Central memory CD8-positive, alpha-beta T cell (primary cell): Measurements from ENCODE around the gene PSMA6.
A peak's percentile ranks its signal among the peaks of the same experiment; 100 is the strongest.

Experiments used
- ATAC-seq: fragments of 150-1000 bp; cut with Tn5 transposase; replicated peaks from 2 replicates; pipeline ENCODE4 v1.10.0; 2022; ENCODE audit warnings: mild to moderate bottlenecking, moderate FRiP score, moderate number of reproducible peaks; ENCODE audit not compliant: poor library complexity, severe bottlenecking; ENCODE audit errors: extremely low read depth
- DNase-seq, 2 donors: peaks; one replicate each; pipeline ENCODE4 v3.0.0; 2021; ENCODE audit warnings: low spot score in 2 of 2
- H3K27ac Mint-ChIP-seq: one replicate; pipeline ENCODE4 v1.8.0; 2022; ENCODE audit warnings: low read depth, mild to moderate bottlenecking, moderate library complexity, mixed read lengths
- H3K27me3 Mint-ChIP-seq: one replicate; pipeline ENCODE4 v1.8.0; 2022; ENCODE audit warnings: mixed read lengths
- H3K36me3 Mint-ChIP-seq: one replicate; pipeline ENCODE4 v1.8.0; 2022; ENCODE audit warnings: mild to moderate bottlenecking, moderate library complexity, mixed read lengths; ENCODE audit not compliant: insufficient read depth
- H3K4me1 Mint-ChIP-seq: one replicate; pipeline ENCODE4 v1.8.0; 2022; ENCODE audit warnings: mixed read lengths
- H3K4me3 Mint-ChIP-seq: one replicate; pipeline ENCODE4 v1.8.0; 2022; ENCODE audit warnings: mild to moderate bottlenecking, moderate library complexity, mixed read lengths
- H3K9me3 Mint-ChIP-seq: one replicate; pipeline ENCODE4 v1.8.0; 2022; ENCODE audit warnings: mixed read lengths

The PSMA6 gene

GRCh38 chr14:35303149-35303935 is 11.2 kb downstream of the PSMA6 start:
- DNase-seq (no peak), ATAC-seq (no peak)
- Mint-ChIP-seq H3K27ac (peak overlapping the region; percentile 67), H3K36me3 (peaks cover 20% of the 10 kb centered on the region), H3K4me3 (peak overlapping the region; percentile 32), H3K9me3 (no peaks in the 10 kb centered on the region), H3K4me1 (peaks cover 45% of the 10 kb centered on the region), H3K27me3 (no peaks in the 10 kb centered on the region)

GRCh38 chr14:35304812-35305462 is 12.8 kb downstream of the PSMA6 start:
- DNase-seq (no peak), ATAC-seq (no peak)
- Mint-ChIP-seq H3K36me3 (peaks cover 34% of the 10 kb centered on the region), H3K9me3 (no peaks in the 10 kb centered on the region), H3K4me1 (peaks cover 38% of the 10 kb centered on the region), H3K27ac (no peak overlapping the region), H3K4me3 (no peak overlapping the region), H3K27me3 (no peaks in the 10 kb centered on the region)

- ATAC-seq (no peak), DNase-seq (no peak)
- H3K27ac Mint-ChIP-seq: peak overlapping the region; percentile 49
- H3K9me3 Mint-ChIP-seq: no peaks in the 10 kb centered on the region
- H3K27me3 Mint-ChIP-seq: no peaks in the 10 kb centered on the region
- H3K4me1 Mint-ChIP-seq: peaks cover 31% of the 10 kb centered on the region
- H3K4me3 Mint-ChIP-seq: no peak overlapping the region
- H3K36me3 Mint-ChIP-seq: peaks cover 41% of the 10 kb centered on the region
These were observed 13.5 kb downstream of the PSMA6 start for GRCh38 chr14:35305633-35306032.

- Mint-ChIP-seq H3K4me1 (peaks cover 26% of the 10 kb centered on the region), H3K4me3 (no peak overlapping the region), H3K27ac (peak overlapping the region; percentile 49), H3K27me3 (no peaks in the 10 kb centered on the region), H3K36me3 (peaks cover 44% of the 10 kb centered on the region), H3K9me3 (no peaks in the 10 kb centered on the region)
- no peak for DNase-seq
- no peak for ATAC-seq
These were observed 13.9 kb downstream of the PSMA6 start for GRCh38 chr14:35306114-35306513.

GRCh38 chr14:35317820-35318219 is 25.6 kb downstream of the PSMA6 start:
- Mint-ChIP-seq H3K27ac (no peak overlapping the region), H3K4me1 (no peaks in the 10 kb centered on the region), H3K9me3 (no peaks in the 10 kb centered on the region), H3K27me3 (no peaks in the 10 kb centered on the region), H3K4me3 (no peak overlapping the region), H3K36me3 (peaks cover 42% of the 10 kb centered on the region)
- DNase-seq: no peak
- ATAC-seq: no peak

- no peak overlapping the region for H3K27ac Mint-ChIP-seq
- no peak for ATAC-seq
These were observed 27.3 kb downstream of the PSMA6 start for GRCh38 chr14:35319509-35319908.

GRCh38 chr14:35320472-35320871 is 28.3 kb downstream of the PSMA6 start:
- H3K27me3 Mint-ChIP-seq: no peaks in the 10 kb centered on the region
- no peaks in the 10 kb centered on the region for H3K9me3 Mint-ChIP-seq
- ATAC-seq (no peak), DNase-seq (no peak)
- no peaks in the 10 kb centered on the region for H3K4me1 Mint-ChIP-seq
- H3K27ac Mint-ChIP-seq: no peak overlapping the region
- H3K36me3 Mint-ChIP-seq: peaks cover 22% of the 10 kb centered on the region
- no peak overlapping the region for H3K4me3 Mint-ChIP-seq

More at GRCh38 chr14:35319509-35319908, 27.3 kb downstream of the PSMA6 start:
- Mint-ChIP-seq H3K4me3 (no peak overlapping the region), H3K4me1 (no peaks in the 10 kb centered on the region), H3K36me3 (peaks cover 31% of the 10 kb centered on the region), H3K27me3 (no peaks in the 10 kb centered on the region), H3K9me3 (no peaks in the 10 kb centered on the region)
- DNase-seq: no peak

- no peak overlapping the region for H3K27ac Mint-ChIP-seq
- no peaks in the 10 kb centered on the region for H3K9me3 Mint-ChIP-seq
- no peaks in the 10 kb centered on the region for H3K4me1 Mint-ChIP-seq
- peaks cover 2% of the 10 kb centered on the region for H3K36me3 Mint-ChIP-seq
- H3K27me3 Mint-ChIP-seq: no peaks in the 10 kb centered on the region
- no peak for ATAC-seq
- H3K4me3 Mint-ChIP-seq: no peak overlapping the region
- DNase-seq: no peak
These were observed 34.2 kb downstream of the PSMA6 start for GRCh38 chr14:35326375-35326774.

- Mint-ChIP-seq H3K4me3 (no peak overlapping the region), H3K4me1 (peaks cover 27% of the 10 kb centered on the region), H3K27me3 (no peaks in the 10 kb centered on the region), H3K36me3 (peaks cover 3% of the 10 kb centered on the region), H3K9me3 (no peaks in the 10 kb centered on the region), H3K27ac (peak overlapping the region; percentile 87)
- ATAC-seq: no peak
- no peak for DNase-seq
These were observed 39.7 kb downstream of the PSMA6 start for GRCh38 chr14:35331605-35332516.

- no peaks in the 10 kb centered on the region for H3K27me3 Mint-ChIP-seq
- peak overlapping the region; percentile 87 for H3K27ac Mint-ChIP-seq
- no peaks in the 10 kb centered on the region for H3K9me3 Mint-ChIP-seq
- H3K4me3 Mint-ChIP-seq: peak overlapping the region; percentile 18
- peak; percentile 37 for ATAC-seq
- H3K36me3 Mint-ChIP-seq: peaks cover 3% of the 10 kb centered on the region
- no peak for DNase-seq
- peaks cover 27% of the 10 kb centered on the region for H3K4me1 Mint-ChIP-seq
These were observed 40.5 kb downstream of the PSMA6 start for GRCh38 chr14:35332517-35333263.

GRCh38 chr14:35333264-35333730 is 41.1 kb downstream of the PSMA6 start:
- Mint-ChIP-seq H3K4me3 (peak overlapping the region; percentile 18), H3K9me3 (no peaks in the 10 kb centered on the region), H3K27ac (peak overlapping the region; percentile 87), H3K36me3 (peaks cover 3% of the 10 kb centered on the region), H3K27me3 (no peaks in the 10 kb centered on the region), H3K4me1 (peaks cover 27% of the 10 kb centered on the region)
- no peak for DNase-seq
- no peak for ATAC-seq
